Activated B cell treated with CpG ODN at 0.5 μM for 24 hours (primary cell): Measurements from ENCODE around the gene PRSS53. TPM values are rescaled to one million over a fixed set of nuclear protein-coding genes. Genes with fewer than 3 reads are reported as not detected.

Experiments
- ATAC-seq: fragments of 200-7000 bp; cut with Tn5 transposase; one replicate; pipeline ENCODE4 v1.10.0; 2021; ENCODE audit warnings: low read depth, mild to moderate bottlenecking, moderate library complexity
- CTCF ChIA-PET: fragments of 350-600 bp; sonication (Branson Sonifier 250); formaldehyde crosslinking; loops from one replicate; lab custom pipeline; 2021; ENCODE audit warnings: antibody characterized with exemption; lab: Charles Lee
- POLR2A ChIA-PET: fragments of 350-600 bp; sonication (Branson Sonifier 250); formaldehyde crosslinking; loops from one replicate; lab custom pipeline; 2021; ENCODE audit warnings: antibody characterized with exemption; lab: Charles Lee
- DNase-seq: peaks from one replicate; pipeline ENCODE4 v3.0.0; 2022
- H3K27ac Mint-ChIP-seq: one replicate; pipeline ENCODE4 v1.8.0; 2020; ENCODE audit warnings: mixed read lengths
- H3K27me3 Mint-ChIP-seq: one replicate; pipeline ENCODE4 v1.8.0; 2021; ENCODE audit warnings: mixed read lengths
- H3K36me3 Mint-ChIP-seq: one replicate; pipeline ENCODE4 v1.8.0; 2021; ENCODE audit warnings: low read depth, mixed read lengths
- H3K4me1 Mint-ChIP-seq: one replicate; pipeline ENCODE4 v1.8.0; 2021; ENCODE audit warnings: mixed read lengths
- H3K4me3 Mint-ChIP-seq: one replicate; pipeline ENCODE4 v1.8.0; 2020; ENCODE audit warnings: mild to moderate bottlenecking, mixed read lengths
- H3K9me3 Mint-ChIP-seq: one replicate; pipeline ENCODE4 v1.8.0; 2020; ENCODE audit warnings: mixed read lengths
- intact Hi-C: fragments of 100-400 bp; cut with micrococcal nuclease; formaldehyde crosslinking; loops from one replicate; pipeline ENCODE4 v1.15.1; 2024
- total RNA-seq: library from RNA; stranded (reverse); gene quantifications from 2 replicates; pipeline ENCODE4 v1.2.3, GENCODE V29; 2022
- TF ChIP-seq, protein P1 (sequence below): fragments of 200-600 bp; IDR thresholded peaks from one replicate; pipeline ENCODE4 v1.8.0; 2022; ENCODE audit warnings: antibody characterized with exemption, mild to moderate bottlenecking

The PRSS53 gene
- total RNA-seq, 1 donor from 2014 or later: 5.5 TPM

DNA sequence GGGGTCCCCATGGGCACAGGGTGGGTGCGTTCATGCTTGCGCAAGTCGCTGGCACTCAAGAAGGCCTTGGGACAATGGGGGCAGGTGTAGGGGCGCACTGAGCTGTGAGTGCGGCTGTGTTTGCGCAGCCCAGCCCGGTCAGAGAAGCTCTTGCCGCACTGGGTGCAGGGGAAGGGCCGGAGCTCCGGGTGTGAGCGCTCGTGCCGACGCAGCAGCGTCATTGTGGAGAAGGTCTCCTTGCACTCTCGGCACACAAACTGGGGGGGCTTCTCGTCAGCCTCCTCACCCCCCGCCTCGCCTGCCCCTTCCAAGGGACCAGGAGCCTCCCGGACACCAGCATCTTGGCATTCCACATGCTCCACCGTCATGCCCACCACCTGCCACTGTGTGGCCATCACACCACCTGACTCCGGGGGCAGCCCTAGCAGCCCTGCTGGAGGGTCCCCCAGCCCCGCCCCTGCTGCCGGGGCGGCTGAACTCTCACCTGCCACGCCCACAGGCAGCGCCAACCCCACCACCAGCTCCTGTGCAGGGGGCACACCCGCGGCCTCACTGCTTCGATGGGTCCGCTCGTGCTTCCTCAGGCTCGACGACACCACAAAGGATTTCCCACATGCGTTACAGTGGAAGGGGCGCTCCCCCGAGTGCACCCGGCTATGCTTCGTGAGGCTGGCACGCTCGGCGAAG lies 27.5 kb downstream of the PRSS53 start:
- Mint-ChIP-seq H3K36me3 (peaks cover 29% of the 10 kb centered on the region), H3K27ac (no peak overlapping the region), H3K9me3 (no peaks in the 10 kb centered on the region), H3K4me1 (peaks cover 1% of the 10 kb centered on the region), H3K4me3 (no peak overlapping the region), H3K27me3 (no peaks in the 10 kb centered on the region)
- intact Hi-C loops: no loop called here
- ChIA-PET POLR2A (interaction anchor here (0.5 kb wide), 1 partner anchor 64 kb away, joined by 3 read pairs; no protein-coding TSS in a partner anchor), CTCF (no interaction called here)
- DNase-seq: no peak
- no peak for ATAC-seq
- TF ChIP-seq, protein P1, sequence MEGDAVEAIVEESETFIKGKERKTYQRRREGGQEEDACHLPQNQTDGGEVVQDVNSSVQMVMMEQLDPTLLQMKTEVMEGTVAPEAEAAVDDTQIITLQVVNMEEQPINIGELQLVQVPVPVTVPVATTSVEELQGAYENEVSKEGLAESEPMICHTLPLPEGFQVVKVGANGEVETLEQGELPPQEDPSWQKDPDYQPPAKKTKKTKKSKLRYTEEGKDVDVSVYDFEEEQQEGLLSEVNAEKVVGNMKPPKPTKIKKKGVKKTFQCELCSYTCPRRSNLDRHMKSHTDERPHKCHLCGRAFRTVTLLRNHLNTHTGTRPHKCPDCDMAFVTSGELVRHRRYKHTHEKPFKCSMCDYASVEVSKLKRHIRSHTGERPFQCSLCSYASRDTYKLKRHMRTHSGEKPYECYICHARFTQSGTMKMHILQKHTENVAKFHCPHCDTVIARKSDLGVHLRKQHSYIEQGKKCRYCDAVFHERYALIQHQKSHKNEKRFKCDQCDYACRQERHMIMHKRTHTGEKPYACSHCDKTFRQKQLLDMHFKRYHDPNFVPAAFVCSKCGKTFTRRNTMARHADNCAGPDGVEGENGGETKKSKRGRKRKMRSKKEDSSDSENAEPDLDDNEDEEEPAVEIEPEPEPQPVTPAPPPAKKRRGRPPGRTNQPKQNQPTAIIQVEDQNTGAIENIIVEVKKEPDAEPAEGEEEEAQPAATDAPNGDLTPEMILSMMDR: no peak

DNA sequence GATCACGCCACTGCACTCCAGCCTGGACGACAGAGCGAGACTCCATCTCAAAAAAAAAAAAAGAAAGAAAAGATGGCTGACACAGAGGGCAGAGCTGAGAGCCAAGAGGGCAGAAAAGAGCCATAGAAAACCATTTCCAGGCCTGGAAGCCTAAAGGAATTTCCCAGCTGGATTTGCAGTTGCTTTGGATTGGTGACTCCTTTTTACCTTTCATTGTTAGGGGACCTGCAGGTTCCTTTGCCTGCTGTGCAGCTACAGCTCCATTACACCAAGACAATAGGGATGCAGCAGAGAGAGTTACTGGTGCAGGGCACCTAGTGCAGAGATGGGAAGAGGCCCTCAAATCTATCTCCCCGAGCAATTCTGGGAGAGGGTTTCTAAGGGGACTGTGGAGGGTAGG lies 33.1 kb downstream of the PRSS53 start:
- H3K4me1 Mint-ChIP-seq: no peaks in the 10 kb centered on the region
- POLR2A ChIA-PET: no interaction called here
- no peaks in the 10 kb centered on the region for H3K9me3 Mint-ChIP-seq
- no peak for ATAC-seq
- no peaks in the 10 kb centered on the region for H3K27me3 Mint-ChIP-seq
- TF ChIP-seq, protein P1: no peak
- no peak overlapping the region for H3K4me3 Mint-ChIP-seq
- no peak overlapping the region for H3K27ac Mint-ChIP-seq
- intact Hi-C loops: no loop called here
- CTCF ChIA-PET: no interaction called here
- H3K36me3 Mint-ChIP-seq: peaks cover 7% of the 10 kb centered on the region
- DNase-seq: no peak

DNA sequence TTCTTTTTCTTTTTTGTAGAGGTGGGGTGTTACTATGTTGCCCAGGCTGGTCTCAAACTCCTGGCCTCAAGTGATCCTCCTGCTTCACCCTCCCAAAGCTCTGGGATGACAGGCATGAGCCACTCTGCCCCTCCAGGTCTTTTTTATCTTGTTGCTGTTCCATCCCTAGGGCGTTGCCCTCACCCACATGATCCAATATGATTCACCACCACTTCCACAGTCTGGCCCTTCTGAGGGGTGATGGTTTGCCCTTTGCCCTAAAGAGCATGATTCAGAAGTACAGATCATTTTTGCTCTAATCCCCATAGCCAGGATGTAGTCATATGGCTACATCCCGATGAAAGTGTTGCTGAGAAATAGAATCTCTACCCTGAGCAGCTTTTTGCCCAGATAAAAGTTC lies 36.6 kb downstream of the PRSS53 start:
- Mint-ChIP-seq H3K27me3 (no peaks in the 10 kb centered on the region), H3K27ac (no peak overlapping the region), H3K4me3 (no peak overlapping the region), H3K4me1 (no peaks in the 10 kb centered on the region), H3K9me3 (no peaks in the 10 kb centered on the region), H3K36me3 (no peaks in the 10 kb centered on the region)
- intact Hi-C loops: no loop called here
- POLR2A ChIA-PET: interaction anchor here (0.6 kb wide), 1 partner anchor 16 kb away, joined by 3 read pairs; no protein-coding TSS in a partner anchor
- no peak for ATAC-seq
- TF ChIP-seq, protein P1: no peak
- CTCF ChIA-PET: interaction anchor here (0.6 kb wide), 1 partner anchor 439 kb away, joined by 3 read pairs; no protein-coding TSS in a partner anchor
- DNase-seq: no peak

DNA sequence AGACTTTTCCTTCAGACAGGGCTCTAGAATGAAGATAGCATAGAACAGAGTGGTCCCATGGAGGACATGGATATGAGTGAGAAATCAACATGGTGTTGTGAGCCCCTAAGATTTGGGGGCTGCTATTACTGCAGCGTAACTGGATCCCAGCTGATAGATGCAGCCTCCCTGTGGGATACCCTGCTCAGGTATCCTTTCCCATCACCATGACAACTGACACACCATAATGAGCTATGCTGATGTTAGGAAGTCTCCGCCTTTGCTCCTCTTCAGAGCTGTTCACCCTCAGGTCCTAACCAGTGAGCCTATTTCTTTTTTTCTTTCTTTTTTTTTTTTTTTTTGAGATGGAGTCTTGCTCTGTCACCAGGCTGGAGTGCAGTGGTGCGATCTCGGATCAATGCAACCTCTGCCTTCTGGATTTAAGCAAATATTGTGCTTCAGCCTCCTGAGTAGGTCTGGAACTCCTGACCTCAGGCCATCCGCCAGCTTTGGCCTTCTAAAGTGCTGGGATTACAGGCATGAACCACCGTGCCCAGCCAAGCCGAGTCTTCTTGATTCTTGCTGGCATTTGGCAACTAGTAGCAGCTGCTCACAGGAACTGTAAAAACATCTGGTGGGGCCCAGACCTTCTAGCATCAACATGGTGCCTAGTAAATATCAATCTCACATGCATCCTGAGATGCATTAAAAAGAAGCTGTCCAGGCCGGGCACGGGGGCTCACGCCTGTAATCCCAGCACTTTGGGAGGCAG lies 38.3 kb downstream of the PRSS53 start:
- Mint-ChIP-seq H3K4me3 (no peak overlapping the region), H3K27ac (no peak overlapping the region), H3K9me3 (no peaks in the 10 kb centered on the region), H3K36me3 (no peaks in the 10 kb centered on the region), H3K27me3 (no peaks in the 10 kb centered on the region), H3K4me1 (no peaks in the 10 kb centered on the region)
- TF ChIP-seq, protein P1: no peak
- ATAC-seq (no peak), DNase-seq (no peak)
- intact Hi-C loops: no loop called here
- CTCF ChIA-PET: interaction anchor here (0.7 kb wide), 1 partner anchor 92 kb away, joined by 3 read pairs; no protein-coding TSS in a partner anchor
- POLR2A ChIA-PET: interaction anchor here (1.0 kb wide), 1 partner anchor 14 kb away, joined by 3 read pairs; no protein-coding TSS in a partner anchor

DNA sequence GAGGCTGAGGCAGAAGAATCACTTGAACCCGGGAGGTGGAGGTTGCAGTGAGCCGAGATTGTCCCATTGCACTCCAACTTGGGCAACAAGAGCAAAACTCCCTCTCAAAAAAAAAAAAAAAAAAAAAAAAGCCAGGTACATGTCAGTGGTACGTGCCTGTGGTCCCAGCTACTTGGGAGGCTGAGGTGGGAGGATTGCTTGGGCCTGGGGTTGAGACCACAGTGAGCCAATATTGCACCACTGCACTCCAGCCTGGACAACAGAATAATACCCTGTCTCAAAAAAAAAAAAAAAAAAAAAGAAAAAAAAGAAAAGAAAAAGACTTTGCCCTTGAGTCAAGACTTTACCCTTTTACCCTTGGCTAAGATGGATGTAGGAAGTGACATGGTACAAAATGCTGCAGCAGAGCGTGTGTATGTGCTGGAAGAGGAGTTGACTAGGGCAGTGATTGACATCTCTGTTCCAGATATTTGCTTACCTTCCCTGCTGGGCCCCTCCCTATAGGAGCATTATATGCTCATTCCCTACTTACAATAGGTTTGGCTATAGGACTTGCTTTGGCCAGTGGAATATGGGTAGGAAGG lies 44.8 kb downstream of the PRSS53 start:
- Mint-ChIP-seq H3K36me3 (peaks cover 32% of the 10 kb centered on the region), H3K4me3 (no peak overlapping the region)
- intact Hi-C loops: no loop called here

More for the DNA sequence above, 44.8 kb downstream of the PRSS53 start:
- TF ChIP-seq, protein P1: no peak
- Mint-ChIP-seq H3K4me1 (no peaks in the 10 kb centered on the region), H3K27me3 (no peaks in the 10 kb centered on the region), H3K9me3 (no peaks in the 10 kb centered on the region), H3K27ac (no peak overlapping the region)
- ChIA-PET POLR2A (interaction anchor here (0.7 kb wide), 2 partner anchors 21 to 295 kb away, joined by 4 to 5 read pairs; no protein-coding TSS in a partner anchor), CTCF (no interaction called here)
- no peak for DNase-seq
- no peak for ATAC-seq
